ENCODE measurements around the gene ADCY10.

Gene ADCY10

GRCh38 chr1:167774710-167775109, 139.2 kb downstream of the ADCY10 start:
- no peak for FAIRE-seq

GRCh38 chr1:167773516-167773915, 140.4 kb downstream of the ADCY10 start:
- FAIRE-seq = no peak

GRCh38 chr1:167772436-167772835, 141.5 kb downstream of the ADCY10 start:
- no peak for FAIRE-seq

- no peak for FAIRE-seq
These were observed 143.8 kb downstream of the ADCY10 start for GRCh38 chr1:167770127-167770526.

GRCh38 chr1:167767761-167768160, 146.2 kb downstream of the ADCY10 start:
- FAIRE-seq = no peak

- no peak for FAIRE-seq
These were observed 147.4 kb downstream of the ADCY10 start for GRCh38 chr1:167766538-167766937.

- FAIRE-seq = no peak
These were observed 148.4 kb downstream of the ADCY10 start for GRCh38 chr1:167765496-167765895.

- FAIRE-seq = no peak
These were observed 149.2 kb downstream of the ADCY10 start for GRCh38 chr1:167764458-167765330.

- no peak for FAIRE-seq
These were observed 150.3 kb downstream of the ADCY10 start for GRCh38 chr1:167763525-167764220.

GRCh38 chr1:167762061-167762746, 151.7 kb downstream of the ADCY10 start:
- no peak for FAIRE-seq

GRCh38 chr1:167761400-167761799, 152.5 kb downstream of the ADCY10 start:
- no peak for FAIRE-seq

Data from endometrium (tissue), 2 donors.